Uterus (tissue), 2 donors: ENCODE results near the gene PHF3.

Experiments
- CTCF ChIP-seq, 4 experiments: fragments of 200-600 bp in 2 of 4; fragments of 450-650 bp in 2 of 4; sonication (generic) in 2 of 4; IDR thresholded peaks; one replicate each; pipeline ENCODE4 v1.5.1; 2016 to 2019; ENCODE audit warnings: antibody characterized with exemption in 4 of 4, mild to moderate bottlenecking in 2 of 4, moderate library complexity in 1 of 4
- POLR2A ChIP-seq, 2 donors: fragments of 450-650 bp; IDR thresholded peaks; one replicate each; pipeline ENCODE4 v1.6.1; 2016; ENCODE audit warnings: antibody characterized with exemption in 2 of 2, mild to moderate bottlenecking in 1 of 2, moderate library complexity in 1 of 2

GRCh38 chr6:63685446-63686379, 50.1 kb downstream of the PHF3 start:
- TF ChIP-seq CTCF (IDR thresholded peaks at IDR 0.05) (no peak), POLR2A (IDR thresholded peaks at IDR 0.05) (no peak)
